H1 (cell line): ENCODE measurements around the gene SERGEF. TPM values are rescaled to one million over a fixed set of nuclear protein-coding genes. Genes with fewer than 3 reads are reported as not detected.

Experiments used
- CTCF ChIA-PET: fragments of 300-600 bp; sonication (Branson Sonifier 250); formaldehyde crosslinking; loops from one replicate; lab custom pipeline; 2021; ENCODE audit not compliant: partially characterized antibody; lab: Charles Lee
- POLR2A ChIA-PET: fragments of 300-600 bp; sonication (Branson Sonifier 250); formaldehyde crosslinking; loops from one replicate; lab custom pipeline; 2021; ENCODE audit warnings: inconsistent platforms; ENCODE audit not compliant: partially characterized antibody; lab: Charles Lee
- DNase-seq, 2 experiments: peaks; one replicate each; pipeline versions ENCODE4 v3.0.0 to v3.0.0-alpha.2; 2010 to 2022; ENCODE audit warnings: low spot score in 2 of 2, low read depth in 1 of 2, mixed read lengths in 1 of 2
- FAIRE-seq: peaks from 2 replicates; lab custom pipeline; 2011; peaks lifted over from hg19 to GRCh38; lab: Jason Lieb, UNC
- H2AFZ ChIP-seq: 2 replicates; pipeline ENCODE4 v1.8.1; 2012; ENCODE audit warnings: low read length, inconsistent platforms
- H2AK5ac ChIP-seq: 2 replicates; pipeline ENCODE4 v1.6.1; 2013; ENCODE audit warnings: low read depth, low read length
- H2BK120ac ChIP-seq: replicated peaks from 2 replicates; pipeline ENCODE3; 2013; ENCODE audit warnings: low read depth, low read length, inconsistent platforms
- H2BK12ac ChIP-seq: 2 replicates; pipeline ENCODE4 v1.6.1; 2013; ENCODE audit warnings: low read depth, low read length
- H2BK15ac ChIP-seq: 2 replicates; pipeline ENCODE4 v1.6.1; 2013; ENCODE audit warnings: low read length
- H2BK20ac ChIP-seq: 2 replicates; pipeline ENCODE4 v1.6.1; 2013; ENCODE audit warnings: low read length
- H2BK5ac ChIP-seq: 2 replicates; pipeline ENCODE4 v1.6.1; 2013; ENCODE audit warnings: low read depth, low read length
- H3K14ac ChIP-seq: 2 replicates; pipeline ENCODE4 v1.6.1; 2013; ENCODE audit warnings: inconsistent platforms; ENCODE audit not compliant: insufficient read length
- H3K18ac ChIP-seq: 2 replicates; pipeline ENCODE4 v1.6.1; 2013; ENCODE audit warnings: low read length; ENCODE audit errors: extremely low read depth
- H3K23ac ChIP-seq: 2 replicates; pipeline ENCODE4 v1.6.1; 2013; ENCODE audit warnings: inconsistent platforms; ENCODE audit not compliant: insufficient read length
- H3K23me2 ChIP-seq: 2 replicates; pipeline ENCODE4 v1.6.1; 2013; ENCODE audit warnings: low read depth, low read length
- H3K27ac ChIP-seq: 2 replicates; pipeline ENCODE4 v1.6.1; 2011; ENCODE audit warnings: low read depth, low read length, inconsistent platforms
- H3K27me3 ChIP-seq, 4 experiments: replicated peaks in 1 of 4; 1 replicate in 1 of 4; 2 replicates in 3 of 4; pipeline versions ENCODE4 v1.6.1 to v1.8.1; 2011 to 2013; ENCODE audit warnings: low read length in 3 of 4, mild to moderate bottlenecking in 3 of 4, inconsistent platforms in 2 of 4, mixed read lengths in 2 of 4, moderate library complexity in 1 of 4; ENCODE audit not compliant: control insufficient read depth in 3 of 4, insufficient read depth in 3 of 4; ENCODE audit errors: extremely low read depth in 1 of 4
- H3K36me3 ChIP-seq, 4 experiments: 2 replicates each; pipeline versions ENCODE4 v1.6.1 to v1.8.1; 2011 to 2013; ENCODE audit warnings: mild to moderate bottlenecking in 4 of 4, low read length in 3 of 4, moderate library complexity in 2 of 4, control low read depth in 1 of 4, inconsistent platforms in 1 of 4; ENCODE audit not compliant: insufficient read depth in 4 of 4, control insufficient read depth in 2 of 4
- H3K4ac ChIP-seq: replicated peaks from 2 replicates; pipeline ENCODE3; 2013; ENCODE audit warnings: low read length, low read depth, mixed read lengths, inconsistent platforms; ENCODE audit not compliant: insufficient read length
- H3K4me1 ChIP-seq, 4 experiments: replicated peaks in 1 of 4; 1 replicate in 1 of 4; 2 replicates in 3 of 4; pipeline versions ENCODE4 v1.6.1 to v1.8.1; 2011 to 2013; ENCODE audit warnings: low read length in 3 of 4, inconsistent platforms in 2 of 4, mixed read lengths in 1 of 4; ENCODE audit not compliant: insufficient read depth in 4 of 4, control insufficient read depth in 3 of 4
- H3K4me2 ChIP-seq, 2 experiments: 2 replicates each; pipeline versions ENCODE4 v1.6.1 to v1.8.1; 2011 to 2013; ENCODE audit warnings: low read depth in 2 of 2, low read length in 2 of 2, control low read depth in 1 of 2, inconsistent platforms in 1 of 2, mild to moderate bottlenecking in 1 of 2; ENCODE audit not compliant: insufficient read depth in 1 of 2
- H3K4me3 ChIP-seq, 4 experiments: fragments of 200-600, 300-600 bp in 1 of 4; sonication (generic), shearing (Covaris generic), sonication (Bioruptor Twin) in 1 of 4; 2 replicates each; pipeline versions ENCODE4 v1.5.1 to v1.8.1; 2011 to 2016; ENCODE audit warnings: low read length in 4 of 4, low read depth in 3 of 4, control low read depth in 2 of 4, inconsistent platforms in 2 of 4, mild to moderate bottlenecking in 2 of 4, mixed read lengths in 1 of 4, moderate library complexity in 1 of 4; ENCODE audit not compliant: insufficient read depth in 2 of 4; ENCODE audit errors: extremely low read depth in 1 of 4
- H3K56ac ChIP-seq: replicated peaks from 2 replicates; pipeline ENCODE3; 2013; ENCODE audit warnings: low read depth, mild to moderate bottlenecking, mixed read lengths, low read length, inconsistent platforms; ENCODE audit not compliant: insufficient read length
- H3K79me1 ChIP-seq: 2 replicates; pipeline ENCODE4 v1.6.1; 2013; ENCODE audit warnings: low read depth, low read length, control low read depth
- H3K79me2 ChIP-seq, 2 experiments: 2 replicates each; pipeline versions ENCODE4 v1.6.1 to v1.8.1; 2012 to 2013; ENCODE audit warnings: low read length in 2 of 2, mild to moderate bottlenecking in 2 of 2, inconsistent platforms in 1 of 2; ENCODE audit not compliant: insufficient read depth in 2 of 2, control insufficient read depth in 1 of 2
- H3K9ac ChIP-seq, 4 experiments: replicated peaks in 1 of 4; 1 replicate in 1 of 4; 2 replicates in 3 of 4; pipeline versions ENCODE4 v1.6.1 to v1.8.1; 2011 to 2013; ENCODE audit warnings: low read depth in 3 of 4, low read length in 3 of 4, control low read depth in 2 of 4, mild to moderate bottlenecking in 2 of 4, moderate library complexity in 2 of 4, inconsistent platforms in 1 of 4; ENCODE audit errors: extremely low read depth in 1 of 4
- H3K9me3 ChIP-seq, 2 experiments: 2 replicates each; pipeline versions ENCODE4 v1.6.1 to v1.8.1; 2012 to 2013; ENCODE audit warnings: mild to moderate bottlenecking in 2 of 2, moderate library complexity in 2 of 2, control low read depth in 1 of 2, inconsistent platforms in 1 of 2, low read depth in 1 of 2, low read length in 1 of 2, mixed read lengths in 1 of 2; ENCODE audit not compliant: insufficient read depth in 2 of 2
- H4K20me1 ChIP-seq, 2 experiments: replicated peaks in 1 of 2; 2 replicates each; pipeline versions ENCODE3 to v1.8.1; 2011 to 2013; ENCODE audit warnings: inconsistent platforms in 2 of 2, low read length in 2 of 2, mild to moderate bottlenecking in 1 of 2; ENCODE audit not compliant: insufficient read depth in 2 of 2, control insufficient read depth in 1 of 2
- H4K5ac ChIP-seq: 2 replicates; pipeline ENCODE4 v1.6.1; 2013; ENCODE audit warnings: low read length, low read depth, mixed read lengths, inconsistent platforms; ENCODE audit not compliant: insufficient read length
- H4K8ac ChIP-seq: 2 replicates; pipeline ENCODE4 v1.8.0; 2013; ENCODE audit warnings: mild to moderate bottlenecking, moderate library complexity, low read length, inconsistent platforms; ENCODE audit not compliant: insufficient read depth; ENCODE audit errors: extremely low read depth
- H4K91ac ChIP-seq: replicated peaks from 2 replicates; pipeline ENCODE3; 2013; ENCODE audit warnings: low read length, mixed read lengths, inconsistent platforms; ENCODE audit not compliant: insufficient read length
- ATF2 ChIP-seq: IDR thresholded peaks from 2 replicates; pipeline ENCODE4 v1.6.1; 2012; ENCODE audit warnings: low read length, inconsistent platforms
- HDAC6 ChIP-seq: IDR thresholded peaks from one replicate; pipeline ENCODE4 v1.7.1; 2012; ENCODE audit warnings: low read depth, mild to moderate bottlenecking, inconsistent platforms, low read length, moderate library complexity
- SIRT6 ChIP-seq: IDR thresholded peaks from one replicate; pipeline ENCODE4 v1.7.1; 2012; ENCODE audit warnings: low read length, inconsistent platforms
- SUZ12 ChIP-seq: fragments of 200-600 bp; sonication (generic); IDR thresholded peaks from 2 replicates; pipeline ENCODE4 v1.6.1; 2012; ENCODE audit warnings: mild to moderate bottlenecking, inconsistent platforms, low read length, moderate library complexity, mixed read lengths
- ZNF274 ChIP-seq: IDR thresholded peaks from 2 replicates; pipeline ENCODE4 v1.7.0; 2012; ENCODE audit warnings: low read length, borderline replicate concordance; ENCODE audit errors: extremely low read depth
- WGBS, 2 experiments: shearing (Covaris generic) in 1 of 2; methylation state at CpG; one replicate each; pipeline versions ENCODE4 v1.1.6 to v1.1.7; 2013 to 2015; ENCODE audit warnings: low lambda C conversion rate in 2 of 2, mixed read lengths in 2 of 2, inconsistent platforms in 1 of 2, low coverage in 1 of 2, missing lambda C conversion rate in 1 of 2; ENCODE audit not compliant: insufficient replicate concordance in 2 of 2, insufficient coverage in 1 of 2, insufficient read length in 1 of 2; ENCODE audit errors: extremely low coverage in 1 of 2, missing lambda C conversion rate in 1 of 2; 5-methylcytosine and 5-hydroxymethylcytosine counted together
- polyA plus RNA-seq, 7 experiments: library from polyadenylated mRNA; depleted of rRNA in 3 of 7; stranded (reverse) in 5 of 7; unstranded in 2 of 7; fragments of >200 nt in 5 of 7; fragments of 200-250 nt in 2 of 7; gene quantifications; 1 replicate in 5 of 7; 2 replicates in 1 of 7; 4 replicates in 1 of 7; pipeline versions ENCODE4 v1.2.1 to v1.2.3, GENCODE V29; 2011 to 2013; ENCODE audit warnings: missing spikeins in 2 of 7, mixed read lengths in 2 of 7
- total RNA-seq: library from RNA; stranded (reverse); fragmentation: NEBNext Ultra II Directional; extraction: Animal tissue kit (Norgen Biotek cat#: 25700); gene quantifications from 2 replicates; pipeline ENCODE4 v1.2.1, GENCODE V29; 2021
- TF ChIP-seq, protein P1 (sequence below), 3 experiments: IDR thresholded peaks; 1 replicate in 2 of 3; 2 replicates in 1 of 3; pipeline versions ENCODE4 v1.5.1 to v1.6.1; 2011; ENCODE audit warnings: low read length in 3 of 3, mild to moderate bottlenecking in 3 of 3, inconsistent platforms in 2 of 3, low read depth in 1 of 3, moderate library complexity in 1 of 3; ENCODE audit not compliant: insufficient read depth in 1 of 3; ENCODE audit errors: control extremely low read depth in 1 of 3
- TF ChIP-seq, protein P2 (sequence below): IDR thresholded peaks from 2 replicates; pipeline ENCODE4 v1.6.1; 2011; ENCODE audit warnings: low read length, improper control_type of control experiment

Gene SERGEF
- total and polyA plus RNA-seq, 2 of the 8 experiments (the other 6 are each of a cell fraction or from before 2014, with no cell fraction given), result 16.6 to 28.8 TPM

DNA sequence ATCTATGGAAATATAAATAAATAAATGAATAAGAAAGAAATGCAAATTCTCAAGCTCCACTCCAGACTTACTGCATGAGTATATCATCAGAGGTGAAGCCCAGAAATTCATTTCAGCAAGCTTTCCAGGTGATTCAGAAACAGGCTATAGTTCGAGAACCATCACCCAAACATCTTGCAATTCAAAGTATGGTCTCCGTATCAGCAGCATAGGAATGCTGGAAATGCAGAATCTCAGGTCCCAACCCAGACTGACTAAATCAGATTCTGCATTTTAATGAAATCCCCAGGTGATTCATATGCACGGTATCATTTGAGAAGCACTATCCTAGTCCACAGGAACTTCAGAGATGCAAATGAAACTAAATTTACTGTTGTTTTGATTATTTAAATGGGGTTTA is 95.3 kb downstream of the SERGEF start:
- Histone ChIP-seq H2AK5ac (no peak overlapping the region), H3K36me3 (no peaks in the 10 kb centered on the region), H2BK15ac (no peak overlapping the region), H2BK20ac (no peak overlapping the region), H2BK120ac (no peak overlapping the region), H2BK5ac (no peak overlapping the region), H4K20me1 (no peaks in the 10 kb centered on the region), H3K23ac (no peak overlapping the region), H3K9me3 (no peaks in the 10 kb centered on the region), H4K91ac (no peak overlapping the region), H3K23me2 (no peaks in the 10 kb centered on the region), H2AFZ (no peak overlapping the region), H3K4me2 (peak overlapping the region in 1 of 2 experiments; percentile 51; a peak in 1 of 4 replicates), H3K4me3 (0 out of 8 replicates have a peak overlapping the region, but pooled peaks of 1 of the 4 experiments have one; percentile 0), H3K56ac (no peak overlapping the region), H3K79me1 (no peaks in the 10 kb centered on the region), H3K9ac (no peak overlapping the region), H3K27me3 (no peaks in the 10 kb centered on the region), H3K4me1 (peaks cover 5 to 15% (median 11%) of the 10 kb centered on the region in 4 experiments; a peak in 5 of 7 replicates), H3K4ac (no peak overlapping the region), H3K79me2 (no peaks in the 10 kb centered on the region), H3K18ac (no peak overlapping the region), H2BK12ac (no peak overlapping the region), H4K8ac (no peak overlapping the region), H3K14ac (no peak overlapping the region), H4K5ac (no peak overlapping the region), H3K27ac (no peak overlapping the region)
- WGBS, 2 experiments, result 53% methylated on average over 3 of the region's 3 CpGs; no CpG with 5 or more reads in 1 of the 2 experiments
- FAIRE-seq (no peak), DNase-seq (no peak)
- ChIA-PET POLR2A (interaction anchor here (1.4 to 3.2 kb wide), 2 partner anchors 11 to 15 kb away, joined by 5 to 10 read pairs; no protein-coding TSS in a partner anchor), CTCF (interaction anchor here (0.9 to 10.4 kb wide), 7 partner anchors 11 to 187 kb away, joined by 3 to 62 read pairs (median 5); no protein-coding TSS in a partner anchor)
- TF ChIP-seq HDAC6 (no peak), ATF2 (no peak), SIRT6 (no peak), SUZ12 (no peak), ZNF274 (no peak)
- TF ChIP-seq, protein P1, sequence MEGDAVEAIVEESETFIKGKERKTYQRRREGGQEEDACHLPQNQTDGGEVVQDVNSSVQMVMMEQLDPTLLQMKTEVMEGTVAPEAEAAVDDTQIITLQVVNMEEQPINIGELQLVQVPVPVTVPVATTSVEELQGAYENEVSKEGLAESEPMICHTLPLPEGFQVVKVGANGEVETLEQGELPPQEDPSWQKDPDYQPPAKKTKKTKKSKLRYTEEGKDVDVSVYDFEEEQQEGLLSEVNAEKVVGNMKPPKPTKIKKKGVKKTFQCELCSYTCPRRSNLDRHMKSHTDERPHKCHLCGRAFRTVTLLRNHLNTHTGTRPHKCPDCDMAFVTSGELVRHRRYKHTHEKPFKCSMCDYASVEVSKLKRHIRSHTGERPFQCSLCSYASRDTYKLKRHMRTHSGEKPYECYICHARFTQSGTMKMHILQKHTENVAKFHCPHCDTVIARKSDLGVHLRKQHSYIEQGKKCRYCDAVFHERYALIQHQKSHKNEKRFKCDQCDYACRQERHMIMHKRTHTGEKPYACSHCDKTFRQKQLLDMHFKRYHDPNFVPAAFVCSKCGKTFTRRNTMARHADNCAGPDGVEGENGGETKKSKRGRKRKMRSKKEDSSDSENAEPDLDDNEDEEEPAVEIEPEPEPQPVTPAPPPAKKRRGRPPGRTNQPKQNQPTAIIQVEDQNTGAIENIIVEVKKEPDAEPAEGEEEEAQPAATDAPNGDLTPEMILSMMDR (IDR thresholded peaks at IDR 0.05; ENCODE audit: control extremely low read depth in 1 of 3, insufficient read depth in 1 of 3, low read depth in 1 of 3, low read length in 3 of 3), result no peak
- TF ChIP-seq, protein P2, sequence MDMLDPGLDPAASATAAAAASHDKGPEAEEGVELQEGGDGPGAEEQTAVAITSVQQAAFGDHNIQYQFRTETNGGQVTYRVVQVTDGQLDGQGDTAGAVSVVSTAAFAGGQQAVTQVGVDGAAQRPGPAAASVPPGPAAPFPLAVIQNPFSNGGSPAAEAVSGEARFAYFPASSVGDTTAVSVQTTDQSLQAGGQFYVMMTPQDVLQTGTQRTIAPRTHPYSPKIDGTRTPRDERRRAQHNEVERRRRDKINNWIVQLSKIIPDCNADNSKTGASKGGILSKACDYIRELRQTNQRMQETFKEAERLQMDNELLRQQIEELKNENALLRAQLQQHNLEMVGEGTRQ, result no peak
